GM10248 (cell line): ENCODE results near the gene CDK9.

Source experiments
- CTCF ChIA-PET: fragments of 300-600 bp; sonication (Branson Sonifier 250); formaldehyde crosslinking; extraction: SDS; loops from one replicate; lab custom pipeline; 2021; ENCODE audit warnings: antibody characterized with exemption; lab: Yijun Ruan, JAX
- POLR2A ChIA-PET: fragments of 350-650 bp; sonication (Branson Sonifier 250); formaldehyde crosslinking; extraction: SDS; loops from one replicate; lab custom pipeline; 2020; ENCODE audit warnings: antibody characterized with exemption; lab: Yijun Ruan, JAX
- DNase-seq: peaks from one replicate; pipeline ENCODE4 v3.0.0; 2012; ENCODE audit errors: extremely low spot score
- TF ChIP-seq, protein P1 (sequence below): IDR thresholded peaks from 2 replicates; pipeline ENCODE4 v1.5.1; 2012; ENCODE audit warnings: mild to moderate bottlenecking, low read depth; ENCODE audit errors: extremely low read depth, missing control alignments, control extremely low read depth

Gene CDK9

DNA sequence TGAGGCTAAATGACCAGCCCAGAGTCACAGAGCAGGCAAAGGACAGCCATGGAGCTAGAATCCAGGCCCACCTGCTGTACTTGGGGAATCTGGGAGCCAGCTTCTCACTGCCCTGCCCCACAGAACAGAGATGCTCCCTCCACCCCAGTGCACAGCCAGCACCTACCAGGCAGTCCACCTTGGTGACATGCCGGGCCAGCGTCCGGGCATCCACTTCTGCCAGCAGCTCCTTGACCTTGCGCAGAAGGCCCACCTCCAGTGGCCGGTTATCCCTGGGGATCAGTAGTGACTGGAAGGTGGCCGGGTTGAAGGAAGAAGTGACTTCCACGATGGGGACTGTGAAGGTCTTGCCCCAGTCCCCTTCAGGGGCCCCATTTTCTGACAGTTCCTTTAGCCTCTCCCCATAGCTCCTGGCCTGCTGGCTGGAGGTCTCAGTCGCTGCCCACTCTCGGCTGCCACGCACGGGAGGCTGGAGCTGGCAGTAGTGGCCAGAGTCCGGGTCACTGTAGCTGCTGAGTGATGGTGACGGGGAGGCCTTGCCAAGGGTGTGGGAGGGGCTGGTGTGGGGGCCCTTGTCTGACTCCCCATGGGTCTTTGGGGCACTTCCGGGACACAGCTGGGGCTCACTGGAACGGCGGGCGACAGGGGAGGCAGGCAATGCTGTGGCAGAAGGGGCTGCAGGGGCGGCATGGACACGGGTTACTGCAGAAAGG lies 41.3 kb upstream of the CDK9 start:
- CTCF ChIA-PET = interaction anchor here (0.9 to 4.7 kb wide), 8 partner anchors 9 to 154 kb away, joined by 3 to 26 read pairs (median 11); partner anchors contain the start of genes PTRH1, TOR2A and TTC16
- TF ChIP-seq, protein P1, sequence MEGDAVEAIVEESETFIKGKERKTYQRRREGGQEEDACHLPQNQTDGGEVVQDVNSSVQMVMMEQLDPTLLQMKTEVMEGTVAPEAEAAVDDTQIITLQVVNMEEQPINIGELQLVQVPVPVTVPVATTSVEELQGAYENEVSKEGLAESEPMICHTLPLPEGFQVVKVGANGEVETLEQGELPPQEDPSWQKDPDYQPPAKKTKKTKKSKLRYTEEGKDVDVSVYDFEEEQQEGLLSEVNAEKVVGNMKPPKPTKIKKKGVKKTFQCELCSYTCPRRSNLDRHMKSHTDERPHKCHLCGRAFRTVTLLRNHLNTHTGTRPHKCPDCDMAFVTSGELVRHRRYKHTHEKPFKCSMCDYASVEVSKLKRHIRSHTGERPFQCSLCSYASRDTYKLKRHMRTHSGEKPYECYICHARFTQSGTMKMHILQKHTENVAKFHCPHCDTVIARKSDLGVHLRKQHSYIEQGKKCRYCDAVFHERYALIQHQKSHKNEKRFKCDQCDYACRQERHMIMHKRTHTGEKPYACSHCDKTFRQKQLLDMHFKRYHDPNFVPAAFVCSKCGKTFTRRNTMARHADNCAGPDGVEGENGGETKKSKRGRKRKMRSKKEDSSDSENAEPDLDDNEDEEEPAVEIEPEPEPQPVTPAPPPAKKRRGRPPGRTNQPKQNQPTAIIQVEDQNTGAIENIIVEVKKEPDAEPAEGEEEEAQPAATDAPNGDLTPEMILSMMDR = no peak
- POLR2A ChIA-PET = no interaction called here
- DNase-seq = no peak

DNA sequence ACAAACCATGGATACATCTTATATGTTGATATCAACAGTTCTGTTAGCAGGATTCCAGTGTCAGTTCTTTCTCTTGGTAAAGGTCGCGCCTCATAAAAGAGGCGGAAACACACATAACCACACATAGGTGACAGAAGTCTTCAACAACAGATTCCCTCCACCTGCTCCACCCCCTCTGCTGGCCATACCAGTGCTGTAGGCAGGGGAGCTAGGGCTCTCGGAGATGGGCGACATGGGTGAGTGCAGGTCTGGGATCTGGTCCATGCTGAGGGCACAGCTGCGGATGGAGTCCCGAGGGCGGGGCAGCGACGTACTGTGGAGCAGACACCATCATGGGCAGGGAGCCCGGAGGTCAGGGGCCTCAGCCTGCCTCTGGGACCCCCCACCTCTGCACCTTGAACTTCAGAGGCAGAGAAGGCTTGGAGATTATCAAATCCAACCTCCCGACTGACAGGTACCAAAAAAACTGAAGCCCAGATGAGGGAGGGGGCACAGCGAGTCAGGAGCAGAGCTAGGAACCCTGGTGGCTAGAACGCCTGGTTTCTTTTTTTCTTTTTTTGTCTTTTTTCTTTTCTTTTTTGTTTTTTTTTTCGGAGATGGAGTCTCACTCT lies 38.8 kb upstream of the CDK9 start:
- TF ChIP-seq, protein P1 = no peak
- ChIA-PET POLR2A (no interaction called here), CTCF (interaction anchor here (3.1 kb wide), 1 partner anchor 12 kb away, joined by 26 read pairs; the partner anchor contains the start of gene TOR2A)
- no peak for DNase-seq

DNA sequence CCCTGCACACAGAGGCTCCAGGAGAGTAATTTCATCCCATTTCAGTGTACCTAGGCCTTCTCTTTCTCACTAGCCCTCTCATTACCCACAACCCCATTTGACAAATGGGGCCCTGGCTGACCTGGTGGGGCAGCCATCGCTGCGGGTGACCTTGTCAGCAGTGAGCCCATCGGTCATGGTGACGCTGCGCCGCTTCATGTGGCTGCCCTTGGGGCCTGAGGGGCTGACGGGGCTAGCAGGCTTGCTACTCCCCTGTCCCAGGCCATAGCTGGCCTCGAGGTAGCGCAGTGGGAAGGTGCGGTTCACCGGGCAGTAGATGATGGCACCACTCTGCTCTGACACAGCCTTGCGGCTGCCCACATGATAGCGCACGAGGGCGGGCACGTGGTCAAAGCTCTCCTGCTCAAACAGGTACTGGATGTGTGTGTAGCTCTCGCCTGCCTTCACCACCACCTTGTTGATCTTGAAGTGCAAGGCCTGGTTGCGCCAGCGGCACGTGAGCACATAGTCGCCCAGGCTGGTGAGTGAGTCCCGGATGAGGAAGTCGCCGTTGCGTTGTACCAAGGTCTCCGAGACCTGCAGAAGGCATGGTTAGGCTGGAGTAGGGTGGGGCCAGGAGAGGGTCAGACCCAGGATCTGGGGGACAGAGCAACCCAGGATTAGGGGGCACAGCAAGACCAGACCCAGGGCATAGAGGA lies 36.6 kb upstream of the CDK9 start:
- POLR2A ChIA-PET = no interaction called here
- CTCF ChIA-PET = interaction anchor here (0.9 to 4.2 kb wide), 3 partner anchors 8 to 15 kb away, joined by 3 to 17 read pairs (median 3); partner anchors contain the start of gene TOR2A
- no peak for DNase-seq
- TF ChIP-seq, protein P1 = no peak

DNA sequence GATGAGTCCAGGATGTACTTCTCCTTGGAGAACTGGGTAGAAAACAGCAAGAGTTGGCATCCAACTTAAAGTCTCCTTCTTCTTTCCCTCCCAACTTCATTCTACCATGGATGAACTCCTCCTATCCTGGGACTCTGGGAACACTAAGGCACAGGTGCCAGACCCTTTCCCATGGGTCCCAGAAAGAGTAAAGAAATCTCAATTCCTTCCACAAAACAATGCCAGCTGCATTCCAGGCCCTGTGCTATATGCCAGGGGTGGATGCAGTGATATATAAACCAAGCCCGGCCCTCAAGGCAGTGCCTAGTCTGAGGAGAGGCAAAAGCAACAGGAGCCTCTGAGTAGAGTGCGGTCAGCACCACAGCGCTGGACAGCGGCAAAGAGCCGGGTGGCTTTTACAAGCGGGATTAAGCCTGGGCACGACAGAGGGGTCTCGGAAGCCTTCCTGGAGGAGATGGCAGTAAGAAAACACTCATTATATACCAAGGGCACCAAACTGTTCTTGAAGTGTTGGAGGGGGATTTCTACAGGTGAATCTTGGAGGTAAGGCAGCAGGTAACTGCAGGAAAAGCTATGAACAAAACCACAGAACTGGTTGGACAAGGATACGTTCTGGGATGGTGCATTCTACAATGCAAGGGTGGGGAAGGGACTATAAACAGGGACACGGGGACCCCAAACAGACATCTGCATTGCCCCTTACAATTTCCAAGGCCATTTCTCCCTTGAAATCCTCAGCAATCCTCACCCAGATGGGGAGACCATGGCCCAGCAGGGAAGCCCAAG lies 34.4 kb upstream of the CDK9 start:
- TF ChIP-seq, protein P1 = no peak
- ChIA-PET POLR2A (no interaction called here), CTCF (interaction anchor here (0.9 to 4.2 kb wide), 2 partner anchors 16 to 170 kb away, joined by 3 to 17 read pairs; partner anchors contain the start of gene TOR2A)
- DNase-seq = no peak

DNA sequence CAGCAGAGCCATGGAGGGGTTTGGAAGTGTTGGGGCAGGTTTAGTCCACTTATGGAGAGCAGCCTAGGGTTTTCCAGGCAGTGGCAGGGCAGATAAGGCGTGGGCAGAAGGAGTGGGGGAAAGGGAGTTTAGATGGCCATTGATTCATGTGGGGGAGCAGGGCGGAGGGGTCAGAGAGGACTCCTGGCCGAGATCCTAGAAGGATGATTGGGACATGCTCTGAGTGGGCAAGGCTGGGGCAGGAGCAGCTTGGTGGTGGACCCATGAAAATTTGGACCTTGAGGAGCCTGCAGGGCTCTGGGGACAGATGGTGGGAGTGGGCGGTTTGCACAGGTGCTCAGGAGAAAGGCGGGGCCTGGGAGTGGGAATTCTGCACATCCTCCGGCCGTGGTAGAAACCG lies 32.7 kb upstream of the CDK9 start:
- TF ChIP-seq, protein P1 = no peak
- POLR2A ChIA-PET = no interaction called here
- DNase-seq = no peak
- CTCF ChIA-PET = interaction anchor here (1.5 to 4.2 kb wide), 2 partner anchors 18 to 168 kb away, joined by 4 to 17 read pairs; partner anchors contain the start of gene TOR2A
